Neural progenitor cell (in vitro differentiated cells): ENCODE data around the gene CAMK1D.

Source experiments
- CTCF ChIP-seq: fragments of 200-600 bp; sonication (generic); IDR thresholded peaks from 2 replicates; pipeline ENCODE4 v1.5.1; 2017; ENCODE audit warnings: antibody characterized with exemption, mild to moderate bottlenecking
- EZH2 ChIP-seq: fragments of 200-600 bp; sonication (generic); IDR thresholded peaks from 2 replicates; pipeline ENCODE4 v1.6.1; 2017; ENCODE audit warnings: antibody characterized with exemption, mild to moderate bottlenecking, moderate library complexity
- EZH2phosphoT487 ChIP-seq: fragments of 200-600 bp; sonication (generic); IDR thresholded peaks from 2 replicates; pipeline ENCODE4 v1.6.1; 2017; ENCODE audit warnings: antibody characterized with exemption

GRCh38 chr10:12413369-12413711, 64.0 kb downstream of the CAMK1D start:
- TF ChIP-seq CTCF (no peak), EZH2phosphoT487 (no peak), EZH2 (no peak)
